Mucosa of stomach (tissue), 1 donor: ENCODE data around the gene BFSP1.

Experiments
- H3K27me3 ChIP-seq: one replicate; pipeline ENCODE4 v1.7.0; 2013; ENCODE audit warnings: mild to moderate bottlenecking, low read length; ENCODE audit not compliant: control insufficient read depth, insufficient read depth
- H3K36me3 ChIP-seq: one replicate; pipeline ENCODE4 v1.7.0; 2013; ENCODE audit warnings: low read length; ENCODE audit not compliant: control insufficient read depth, insufficient read depth
- H3K4me1 ChIP-seq: one replicate; pipeline ENCODE4 v1.7.0; 2013; ENCODE audit warnings: mild to moderate bottlenecking, low read length; ENCODE audit not compliant: control insufficient read depth, insufficient read depth
- H3K4me3 ChIP-seq: one replicate; pipeline ENCODE4 v1.7.0; 2013; ENCODE audit warnings: low read length
- H3K9ac ChIP-seq: one replicate; pipeline ENCODE4 v1.7.0; 2013; ENCODE audit warnings: mild to moderate bottlenecking, low read length, moderate library complexity
- H3K9me3 ChIP-seq: one replicate; pipeline ENCODE4 v1.7.0; 2013; ENCODE audit warnings: mild to moderate bottlenecking, low read length, moderate library complexity; ENCODE audit not compliant: control insufficient read depth
- donor health status: Pancreatic carcinoma.

The BFSP1 gene

GRCh38 chr20:17549131-17549530 is 18.0 kb upstream of the BFSP1 start:
- Histone ChIP-seq H3K9ac (no peak overlapping the region), H3K36me3 (no peaks in the 10 kb centered on the region), H3K27me3 (no peaks in the 10 kb centered on the region), H3K9me3 (no peaks in the 10 kb centered on the region), H3K4me3 (no peak overlapping the region), H3K4me1 (no peaks in the 10 kb centered on the region)

- no peak overlapping the region for H3K9ac ChIP-seq
- H3K4me3 ChIP-seq: no peak overlapping the region
- no peaks in the 10 kb centered on the region for H3K9me3 ChIP-seq
- H3K36me3 ChIP-seq: no peaks in the 10 kb centered on the region
- H3K4me1 ChIP-seq: no peaks in the 10 kb centered on the region
- no peaks in the 10 kb centered on the region for H3K27me3 ChIP-seq
Measured at GRCh38 chr20:17545127-17545526, 13.9 kb upstream of the BFSP1 start.

GRCh38 chr20:17543531-17544131 is 12.5 kb upstream of the BFSP1 start:
- Histone ChIP-seq H3K9me3 (no peaks in the 10 kb centered on the region), H3K9ac (no peak overlapping the region), H3K36me3 (no peaks in the 10 kb centered on the region), H3K27me3 (no peaks in the 10 kb centered on the region), H3K4me1 (no peaks in the 10 kb centered on the region), H3K4me3 (no peak overlapping the region)

- no peaks in the 10 kb centered on the region for H3K9me3 ChIP-seq
- no peak overlapping the region for H3K9ac ChIP-seq
- no peaks in the 10 kb centered on the region for H3K36me3 ChIP-seq
- no peaks in the 10 kb centered on the region for H3K4me1 ChIP-seq
- no peaks in the 10 kb centered on the region for H3K27me3 ChIP-seq
- no peak overlapping the region for H3K4me3 ChIP-seq
Measured at GRCh38 chr20:17542993-17543412, 11.8 kb upstream of the BFSP1 start.

- Histone ChIP-seq H3K4me1 (no peaks in the 10 kb centered on the region), H3K36me3 (no peaks in the 10 kb centered on the region), H3K9ac (no peak overlapping the region), H3K4me3 (no peak overlapping the region), H3K27me3 (no peaks in the 10 kb centered on the region), H3K9me3 (no peaks in the 10 kb centered on the region)
Measured at GRCh38 chr20:17542481-17542880, 11.3 kb upstream of the BFSP1 start.

GRCh38 chr20:17541996-17542395 is 10.8 kb upstream of the BFSP1 start:
- H3K9me3 ChIP-seq: no peaks in the 10 kb centered on the region
- H3K4me1 ChIP-seq: peaks cover 3% of the 10 kb centered on the region
- no peak overlapping the region for H3K4me3 ChIP-seq
- H3K27me3 ChIP-seq: no peaks in the 10 kb centered on the region
- H3K36me3 ChIP-seq: no peaks in the 10 kb centered on the region
- H3K9ac ChIP-seq: no peak overlapping the region

GRCh38 chr20:17541596-17541995 is 10.4 kb upstream of the BFSP1 start:
- H3K9me3 ChIP-seq: no peaks in the 10 kb centered on the region
- no peak overlapping the region for H3K9ac ChIP-seq
- peaks cover 5% of the 10 kb centered on the region for H3K4me1 ChIP-seq
- no peak overlapping the region for H3K4me3 ChIP-seq
- no peaks in the 10 kb centered on the region for H3K36me3 ChIP-seq
- no peaks in the 10 kb centered on the region for H3K27me3 ChIP-seq

GRCh38 chr20:17538517-17539170 is 7.5 kb upstream of the BFSP1 start:
- Histone ChIP-seq H3K9ac (no peak overlapping the region), H3K36me3 (no peaks in the 10 kb centered on the region), H3K4me3 (no peak overlapping the region), H3K4me1 (peaks cover 5% of the 10 kb centered on the region), H3K27me3 (no peaks in the 10 kb centered on the region), H3K9me3 (no peaks in the 10 kb centered on the region)

- Histone ChIP-seq H3K9ac (no peak overlapping the region), H3K36me3 (no peaks in the 10 kb centered on the region), H3K4me1 (peaks cover 5% of the 10 kb centered on the region), H3K27me3 (no peaks in the 10 kb centered on the region), H3K9me3 (no peaks in the 10 kb centered on the region), H3K4me3 (no peak overlapping the region)
Measured at GRCh38 chr20:17537959-17538358, 6.8 kb upstream of the BFSP1 start.

GRCh38 chr20:17536944-17537444 is 5.8 kb upstream of the BFSP1 start:
- Histone ChIP-seq H3K9ac (no peak overlapping the region), H3K36me3 (no peaks in the 10 kb centered on the region), H3K4me3 (no peak overlapping the region), H3K27me3 (no peaks in the 10 kb centered on the region), H3K4me1 (peaks cover 5% of the 10 kb centered on the region), H3K9me3 (no peaks in the 10 kb centered on the region)

- H3K4me3 ChIP-seq: no peak overlapping the region
- no peak overlapping the region for H3K9ac ChIP-seq
- H3K27me3 ChIP-seq: no peaks in the 10 kb centered on the region
- no peaks in the 10 kb centered on the region for H3K36me3 ChIP-seq
- H3K9me3 ChIP-seq: no peaks in the 10 kb centered on the region
- H3K4me1 ChIP-seq: peaks cover 5% of the 10 kb centered on the region
Measured at GRCh38 chr20:17534077-17534476, 2.9 kb upstream of the BFSP1 start.

- no peak overlapping the region for H3K9ac ChIP-seq
- no peaks in the 10 kb centered on the region for H3K9me3 ChIP-seq
- H3K36me3 ChIP-seq: no peaks in the 10 kb centered on the region
- H3K27me3 ChIP-seq: no peaks in the 10 kb centered on the region
- H3K4me1 ChIP-seq: peaks cover 5% of the 10 kb centered on the region
- H3K4me3 ChIP-seq: no peak overlapping the region
Measured at GRCh38 chr20:17533396-17533795, 2.2 kb upstream of the BFSP1 start.
